Panc1 (cell line): ENCODE data around the gene ATP13A4. TPM values are rescaled to one million over a fixed set of nuclear protein-coding genes. Genes with fewer than 3 reads are reported as not detected.

Source experiments
- ATAC-seq: fragments of 200-7000 bp; cut with Tn5 transposase; 2 replicates; pipeline ENCODE4 v1.9.1; 2020; ENCODE audit warnings: mild to moderate bottlenecking, moderate library complexity
- BruUV-seq: library from RNA; stranded (reverse); fragments of 400-500 nt; replicated peaks from 2 replicates; lab custom pipeline; 2021; lab: Mats Ljungman, UMichigan
- CTCF ChIA-PET: fragments of 300-600 bp; sonication (Branson Sonifier 250); formaldehyde crosslinking; loops from one replicate; lab custom pipeline; 2022; ENCODE audit warnings: antibody characterized with exemption; lab: Charles Lee
- POLR2A ChIA-PET: fragments of 300-600 bp; sonication (Branson Sonifier 250); formaldehyde crosslinking; loops from one replicate; lab custom pipeline; 2022; ENCODE audit warnings: antibody characterized with exemption; lab: Charles Lee
- DNase-seq: peaks from one replicate; pipeline ENCODE4 v3.0.0-alpha.2; 2010; ENCODE audit warnings: low read depth, low spot score
- H3K27ac ChIP-seq: 2 replicates; pipeline ENCODE4 v1.5.1; 2011; ENCODE audit warnings: mild to moderate bottlenecking, low read length, inconsistent platforms
- H3K27me3 ChIP-seq: fragments of 200-500 bp; sonication (Bioruptor generic); 2 replicates; pipeline ENCODE4 v1.6.0; 2014; ENCODE audit warnings: low read length, inconsistent platforms; ENCODE audit not compliant: control insufficient read depth, insufficient read depth
- H3K36me3 ChIP-seq: fragments of 200-500 bp; sonication (Bioruptor generic); 2 replicates; pipeline ENCODE4 v1.5.1; 2014; ENCODE audit warnings: inconsistent platforms, mild to moderate bottlenecking, low read length, moderate library complexity; ENCODE audit not compliant: control insufficient read depth, insufficient read depth
- H3K4me1 ChIP-seq: 2 replicates; pipeline ENCODE4 v1.5.1; 2011; ENCODE audit warnings: inconsistent platforms, mild to moderate bottlenecking, low read length, moderate library complexity; ENCODE audit not compliant: control insufficient read depth, insufficient read depth
- H3K4me3 ChIP-seq, 2 experiments: 2 replicates each; pipeline ENCODE4 v1.5.1; 2011 to 2012; ENCODE audit warnings: low read depth in 2 of 2, low read length in 2 of 2, mild to moderate bottlenecking in 2 of 2, inconsistent platforms in 1 of 2, moderate library complexity in 1 of 2
- H3K9me3 ChIP-seq: fragments of 200-500 bp; sonication (Bioruptor generic); 2 replicates; pipeline ENCODE4 v1.5.1; 2014; ENCODE audit warnings: low read depth, mild to moderate bottlenecking, inconsistent platforms, low read length, moderate library complexity; ENCODE audit not compliant: control insufficient read depth, insufficient read depth
- POLR2AphosphoS5 ChIP-seq: IDR thresholded peaks from 2 replicates; pipeline ENCODE4 v1.6.1; 2012; ENCODE audit warnings: mild to moderate bottlenecking, low read depth, low read length, moderate library complexity
- SIN3A ChIP-seq: IDR thresholded peaks from 2 replicates; pipeline ENCODE4 v1.6.1; 2012; ENCODE audit warnings: low read depth, mild to moderate bottlenecking, low read length, moderate library complexity, borderline replicate concordance; ENCODE audit not compliant: insufficient read depth
- TCF7L2 ChIP-seq: IDR thresholded peaks from 2 replicates; pipeline ENCODE4 v1.6.1; 2011; ENCODE audit warnings: mild to moderate bottlenecking, low read depth, low read length, inconsistent platforms
- in situ Hi-C: cut with HindIII; loops from 2 replicates; pipeline ENCODE4 v1.10.0; 2016; ENCODE audit warnings: low sequenced_read_pairs, low pct_unique_long_range_greater_than_20kb
- intact Hi-C: fragments of 100-400 bp; cut with micrococcal nuclease; formaldehyde crosslinking; loops from one replicate; pipeline ENCODE4 v1.10.0; 2022; ENCODE audit not compliant: unreplicated experiment
- total RNA-seq: library from RNA; stranded (reverse); gene quantifications from one replicate; pipeline ENCODE4 v1.2.1, GENCODE V29; 2021; ENCODE audit not compliant: unreplicated experiment
- TF ChIP-seq, protein P1 (sequence below): fragments of 450-650 bp; IDR thresholded peaks from 2 replicates; pipeline ENCODE4 v1.5.1; 2017; ENCODE audit warnings: mild to moderate bottlenecking
- TF ChIP-seq, protein P2 (sequence below), 2 experiments: IDR thresholded peaks; 2 replicates each; pipeline ENCODE4 v1.6.1; 2011 to 2012; ENCODE audit warnings: low read depth in 2 of 2, control low read depth in 1 of 2, low read length in 1 of 2, mild to moderate bottlenecking in 1 of 2, moderate library complexity in 1 of 2; ENCODE audit not compliant: insufficient read depth in 1 of 2

Gene ATP13A4
- total RNA-seq, 1 experiment from 2014 or later, result not detected

DNA sequence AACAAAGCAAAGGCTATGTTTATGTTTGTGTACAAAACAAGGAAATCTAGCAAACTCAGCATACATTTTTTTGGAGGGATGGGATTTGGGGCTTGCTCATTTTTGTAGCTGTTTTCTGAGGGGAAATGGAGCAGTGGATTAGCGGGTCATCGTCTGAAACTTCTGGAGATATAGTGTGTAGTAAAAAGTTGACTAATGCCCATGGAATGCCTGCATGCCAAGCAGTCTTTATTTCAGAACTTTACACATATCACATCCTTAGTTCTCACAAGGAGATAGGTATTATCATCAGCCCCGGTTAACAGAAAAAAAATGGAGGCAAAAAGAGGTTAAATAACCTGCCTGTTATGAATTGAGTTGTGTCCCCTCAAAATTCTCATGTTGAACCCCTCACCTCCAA, 47.1 kb downstream of the ATP13A4 start:
- Histone ChIP-seq H3K4me3 (no peak overlapping the region), H3K4me1 (no peaks in the 10 kb centered on the region), H3K27me3 (peaks cover 18% of the 10 kb centered on the region), H3K36me3 (no peaks in the 10 kb centered on the region), H3K27ac (no peak overlapping the region), H3K9me3 (no peaks in the 10 kb centered on the region)
- no TSS peak for BruUV-seq
- DNase-seq (no peak), ATAC-seq (no peak)
- TF ChIP-seq TCF7L2 (no peak), SIN3A (no peak), POLR2AphosphoS5 (no peak)
- TF ChIP-seq, protein P1, sequence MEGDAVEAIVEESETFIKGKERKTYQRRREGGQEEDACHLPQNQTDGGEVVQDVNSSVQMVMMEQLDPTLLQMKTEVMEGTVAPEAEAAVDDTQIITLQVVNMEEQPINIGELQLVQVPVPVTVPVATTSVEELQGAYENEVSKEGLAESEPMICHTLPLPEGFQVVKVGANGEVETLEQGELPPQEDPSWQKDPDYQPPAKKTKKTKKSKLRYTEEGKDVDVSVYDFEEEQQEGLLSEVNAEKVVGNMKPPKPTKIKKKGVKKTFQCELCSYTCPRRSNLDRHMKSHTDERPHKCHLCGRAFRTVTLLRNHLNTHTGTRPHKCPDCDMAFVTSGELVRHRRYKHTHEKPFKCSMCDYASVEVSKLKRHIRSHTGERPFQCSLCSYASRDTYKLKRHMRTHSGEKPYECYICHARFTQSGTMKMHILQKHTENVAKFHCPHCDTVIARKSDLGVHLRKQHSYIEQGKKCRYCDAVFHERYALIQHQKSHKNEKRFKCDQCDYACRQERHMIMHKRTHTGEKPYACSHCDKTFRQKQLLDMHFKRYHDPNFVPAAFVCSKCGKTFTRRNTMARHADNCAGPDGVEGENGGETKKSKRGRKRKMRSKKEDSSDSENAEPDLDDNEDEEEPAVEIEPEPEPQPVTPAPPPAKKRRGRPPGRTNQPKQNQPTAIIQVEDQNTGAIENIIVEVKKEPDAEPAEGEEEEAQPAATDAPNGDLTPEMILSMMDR, result no peak
- TF ChIP-seq, protein P2, sequence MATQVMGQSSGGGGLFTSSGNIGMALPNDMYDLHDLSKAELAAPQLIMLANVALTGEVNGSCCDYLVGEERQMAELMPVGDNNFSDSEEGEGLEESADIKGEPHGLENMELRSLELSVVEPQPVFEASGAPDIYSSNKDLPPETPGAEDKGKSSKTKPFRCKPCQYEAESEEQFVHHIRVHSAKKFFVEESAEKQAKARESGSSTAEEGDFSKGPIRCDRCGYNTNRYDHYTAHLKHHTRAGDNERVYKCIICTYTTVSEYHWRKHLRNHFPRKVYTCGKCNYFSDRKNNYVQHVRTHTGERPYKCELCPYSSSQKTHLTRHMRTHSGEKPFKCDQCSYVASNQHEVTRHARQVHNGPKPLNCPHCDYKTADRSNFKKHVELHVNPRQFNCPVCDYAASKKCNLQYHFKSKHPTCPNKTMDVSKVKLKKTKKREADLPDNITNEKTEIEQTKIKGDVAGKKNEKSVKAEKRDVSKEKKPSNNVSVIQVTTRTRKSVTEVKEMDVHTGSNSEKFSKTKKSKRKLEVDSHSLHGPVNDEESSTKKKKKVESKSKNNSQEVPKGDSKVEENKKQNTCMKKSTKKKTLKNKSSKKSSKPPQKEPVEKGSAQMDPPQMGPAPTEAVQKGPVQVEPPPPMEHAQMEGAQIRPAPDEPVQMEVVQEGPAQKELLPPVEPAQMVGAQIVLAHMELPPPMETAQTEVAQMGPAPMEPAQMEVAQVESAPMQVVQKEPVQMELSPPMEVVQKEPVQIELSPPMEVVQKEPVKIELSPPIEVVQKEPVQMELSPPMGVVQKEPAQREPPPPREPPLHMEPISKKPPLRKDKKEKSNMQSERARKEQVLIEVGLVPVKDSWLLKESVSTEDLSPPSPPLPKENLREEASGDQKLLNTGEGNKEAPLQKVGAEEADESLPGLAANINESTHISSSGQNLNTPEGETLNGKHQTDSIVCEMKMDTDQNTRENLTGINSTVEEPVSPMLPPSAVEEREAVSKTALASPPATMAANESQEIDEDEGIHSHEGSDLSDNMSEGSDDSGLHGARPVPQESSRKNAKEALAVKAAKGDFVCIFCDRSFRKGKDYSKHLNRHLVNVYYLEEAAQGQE (IDR thresholded peaks at IDR 0.05; ENCODE audit: insufficient read depth in 1 of 2, low read depth in 2 of 2, low read length in 1 of 2), result no peak
- in situ Hi-C loops (no loop called here), intact Hi-C loops (no loop called here)
- POLR2A ChIA-PET, result no interaction called here
- CTCF ChIA-PET, result no interaction called here

DNA sequence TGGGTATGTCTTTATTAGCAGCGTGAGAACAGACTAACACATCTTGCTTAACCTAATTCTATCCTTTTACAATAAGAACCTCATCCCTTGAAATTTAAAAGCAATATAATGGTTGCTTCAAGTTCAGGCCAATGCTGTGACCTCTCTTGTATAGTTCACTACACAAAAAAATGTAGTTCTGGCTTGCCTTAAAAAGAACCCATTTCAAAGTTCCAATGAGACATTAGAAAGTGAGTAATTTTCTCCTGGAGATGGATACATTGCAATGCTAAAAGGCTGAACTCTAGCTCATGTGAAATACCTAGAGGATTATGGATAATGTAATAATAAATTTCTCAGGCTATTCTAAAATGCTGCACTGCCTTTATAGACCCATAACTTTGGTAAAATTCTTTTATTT, 47.8 kb downstream of the ATP13A4 start:
- BruUV-seq, result no TSS peak
- intact Hi-C loops, result no loop called here
- no peaks in the 10 kb centered on the region for H3K4me1 ChIP-seq
- CTCF ChIA-PET, result no interaction called here
- H3K9me3 ChIP-seq, result no peaks in the 10 kb centered on the region
- DNase-seq (no peak), ATAC-seq (no peak)
- TF ChIP-seq, protein P2 (IDR thresholded peaks at IDR 0.05; ENCODE audit: insufficient read depth in 1 of 2, low read depth in 2 of 2, low read length in 1 of 2), result no peak
- TF ChIP-seq, protein P1, result no peak
- no peak for TF ChIP-seq SIN3A
- POLR2A ChIA-PET, result no interaction called here
- no peaks in the 10 kb centered on the region for H3K36me3 ChIP-seq
- peaks cover 18% of the 10 kb centered on the region for H3K27me3 ChIP-seq
- no peak overlapping the region for H3K27ac ChIP-seq
- no peak overlapping the region for H3K4me3 ChIP-seq
- in situ Hi-C loops, result no loop called here
